B cell (primary cell): Measurements from ENCODE around the gene PRPF40A.

ENCODE experiments used
- CTCF ChIP-seq: fragments of 200-600 bp; IDR thresholded peaks from one replicate; pipeline ENCODE4 v1.8.0; 2022; ENCODE audit warnings: antibody characterized with exemption, mild to moderate bottlenecking
- EZH2 ChIP-seq: IDR thresholded peaks from 2 replicates; pipeline ENCODE4 v1.6.1; 2012; ENCODE audit warnings: borderline replicate concordance, low read depth, mild to moderate bottlenecking, moderate library complexity, low read length; ENCODE audit not compliant: insufficient read depth, poor library complexity, severe bottlenecking

- TF ChIP-seq CTCF, result no peak
- no peak for TF ChIP-seq EZH2
Measured at GRCh38 chr2:152710713-152711112, 6.5 kb downstream of the PRPF40A start.
